T-helper 1 cell (primary cell): ENCODE results near the gene MAPKAP1.

Experiments
- DNase-seq, 5 donors: peaks; one replicate each; pipeline ENCODE4 v3.0.0-alpha.2; 2012 to 2020

Gene MAPKAP1

DNA sequence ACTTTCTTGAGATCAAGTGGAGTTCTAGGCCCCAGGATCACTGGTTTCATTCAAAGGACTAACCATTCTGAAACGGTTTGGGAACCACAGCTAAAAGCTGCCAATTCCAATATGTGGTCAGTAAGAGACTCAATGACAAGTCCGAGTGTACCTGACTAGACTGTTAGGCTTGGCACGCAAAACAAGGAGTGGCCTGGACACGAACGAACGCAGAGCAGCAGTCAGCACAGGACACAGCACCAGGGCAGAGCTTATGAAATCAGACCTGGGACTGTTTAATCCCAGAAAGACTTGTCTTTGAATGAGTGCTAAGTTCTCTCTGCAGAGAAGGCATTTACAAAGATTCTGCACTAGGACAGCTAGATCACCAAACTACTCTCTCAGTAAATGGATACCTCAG, 231.6 kb downstream of the MAPKAP1 start:
- DNase-seq = no peak

DNA sequence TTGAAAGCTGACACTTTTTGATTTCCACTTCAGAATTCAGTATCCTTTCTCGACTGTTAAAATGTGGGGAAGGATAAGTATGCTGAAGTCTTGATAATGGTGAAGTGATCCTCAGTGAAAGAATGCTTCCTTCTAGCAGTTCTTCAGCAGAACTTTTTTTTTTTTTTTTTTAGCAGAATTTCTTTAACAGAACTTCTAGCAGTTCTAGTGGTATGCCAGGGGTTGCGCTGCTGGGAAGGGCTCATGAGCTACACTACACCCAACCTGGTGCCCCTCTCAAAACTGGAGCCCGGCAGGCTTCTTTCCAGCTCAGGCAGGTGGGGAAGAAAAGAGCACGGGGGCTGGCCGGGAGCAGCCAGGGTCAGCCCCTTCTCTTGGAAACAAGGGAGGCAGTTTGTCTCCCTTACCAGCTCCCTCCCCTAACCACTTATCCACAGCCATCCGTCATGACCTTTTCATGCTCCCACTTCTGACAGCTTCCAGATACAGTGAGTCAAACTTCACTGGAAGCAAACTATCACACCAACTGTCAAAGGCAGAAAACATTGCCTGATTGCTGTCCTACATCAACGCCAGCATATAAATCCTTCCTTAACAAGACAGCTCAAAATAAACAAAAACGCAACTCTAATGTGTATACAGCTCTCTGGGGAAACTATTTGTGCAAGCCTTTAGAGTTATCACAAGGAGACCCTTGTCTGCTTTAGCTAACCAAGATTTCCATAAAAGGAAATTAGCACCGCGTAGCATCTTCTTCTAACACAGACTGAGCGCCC, 233.9 kb downstream of the MAPKAP1 start:
- no peak for DNase-seq

DNA sequence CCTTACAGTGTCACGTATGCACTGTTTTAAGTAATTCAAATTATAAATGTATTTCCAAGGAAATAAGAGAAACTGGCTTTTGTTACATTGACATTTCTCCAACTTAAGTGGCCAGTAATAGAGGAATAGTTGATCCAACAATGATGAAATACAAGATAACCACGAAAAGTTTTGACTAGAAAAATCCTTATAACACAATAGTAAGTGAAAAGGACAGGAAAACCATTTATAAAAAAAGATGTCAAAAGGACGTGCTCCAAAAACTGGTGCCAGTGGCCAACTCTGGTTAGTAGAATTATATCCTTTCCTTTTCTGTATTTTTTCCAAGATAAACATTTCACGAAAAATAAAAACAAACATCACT, 234.5 kb downstream of the MAPKAP1 start:
- DNase-seq = no peak

DNA sequence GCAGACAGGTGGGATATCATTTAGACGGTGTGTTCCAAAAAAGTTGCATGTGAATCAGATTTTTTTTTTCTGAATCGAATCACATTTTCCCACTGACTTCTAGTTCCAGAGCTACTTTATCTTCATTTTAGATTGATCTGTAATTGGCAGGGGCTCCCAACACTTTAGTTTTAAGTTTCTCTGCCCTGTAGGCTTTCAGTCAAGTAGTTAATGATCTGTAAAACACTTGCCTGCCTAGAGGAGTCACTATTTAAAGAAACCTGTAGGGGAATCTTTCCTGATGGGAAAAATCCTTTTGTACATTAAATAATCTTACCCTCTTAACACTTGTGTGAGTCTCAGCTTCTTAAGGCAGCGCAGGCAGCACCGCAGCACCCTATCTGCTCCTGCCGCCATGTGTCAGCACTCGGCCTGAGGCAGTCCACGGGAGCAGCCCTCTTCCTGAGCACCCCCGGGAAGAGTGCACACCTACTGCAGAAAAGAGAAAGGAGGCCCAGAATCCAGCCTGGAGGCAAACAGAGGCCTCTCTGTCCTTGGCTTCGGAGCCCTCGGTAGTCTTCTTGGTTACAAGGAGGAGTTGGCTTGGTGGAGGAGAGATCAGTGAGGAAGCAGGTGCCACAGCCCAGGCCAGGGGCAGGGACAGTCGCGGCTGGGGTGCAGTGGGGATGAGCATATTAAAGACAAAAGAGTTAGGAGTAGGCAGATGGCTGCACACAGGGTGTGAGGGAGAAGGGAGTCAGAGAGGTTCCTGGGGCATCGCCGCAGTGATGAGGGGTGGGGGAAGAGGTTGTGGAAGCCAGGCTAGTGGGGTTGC, 236.0 kb downstream of the MAPKAP1 start:
- DNase-seq = no peak

DNA sequence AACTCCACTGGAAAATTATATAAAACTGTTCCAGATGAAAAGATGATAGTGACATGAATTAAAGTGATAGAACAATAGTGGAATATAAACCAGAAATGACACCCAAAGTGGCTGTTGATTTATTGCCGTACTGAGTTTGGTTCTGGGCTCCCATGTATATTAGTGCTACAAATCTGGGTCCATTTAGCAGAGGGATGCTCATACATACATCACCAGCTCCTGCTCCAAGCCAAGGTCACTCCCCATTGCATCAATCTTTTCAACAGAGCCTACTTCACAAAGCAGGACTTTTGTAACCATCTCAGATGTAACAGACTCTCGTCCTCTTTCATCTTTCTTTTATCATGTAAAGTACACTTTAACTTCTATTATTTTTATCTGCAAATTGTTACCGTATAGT, 236.8 kb downstream of the MAPKAP1 start:
- no peak for DNase-seq

DNA sequence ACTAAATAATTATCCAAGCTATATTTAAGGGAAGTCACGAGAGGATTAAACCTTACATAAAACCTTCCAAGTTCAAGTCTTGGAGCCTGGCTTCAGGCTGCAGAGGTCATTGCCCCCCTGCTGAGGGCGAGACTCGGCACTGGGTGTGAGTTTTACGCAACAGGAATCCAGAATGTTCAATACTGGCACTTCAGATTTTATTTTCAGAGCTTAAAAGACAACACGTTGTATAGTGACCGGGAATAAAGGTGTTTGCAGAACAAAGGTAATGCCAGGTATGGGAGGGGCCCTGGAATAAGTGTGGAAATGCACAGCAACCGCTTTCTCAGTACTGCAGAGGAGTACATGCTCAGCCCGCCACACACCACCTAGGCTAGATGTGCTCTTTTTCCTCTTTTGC, 238.4 kb downstream of the MAPKAP1 start:
- DNase-seq = no peak

DNA sequence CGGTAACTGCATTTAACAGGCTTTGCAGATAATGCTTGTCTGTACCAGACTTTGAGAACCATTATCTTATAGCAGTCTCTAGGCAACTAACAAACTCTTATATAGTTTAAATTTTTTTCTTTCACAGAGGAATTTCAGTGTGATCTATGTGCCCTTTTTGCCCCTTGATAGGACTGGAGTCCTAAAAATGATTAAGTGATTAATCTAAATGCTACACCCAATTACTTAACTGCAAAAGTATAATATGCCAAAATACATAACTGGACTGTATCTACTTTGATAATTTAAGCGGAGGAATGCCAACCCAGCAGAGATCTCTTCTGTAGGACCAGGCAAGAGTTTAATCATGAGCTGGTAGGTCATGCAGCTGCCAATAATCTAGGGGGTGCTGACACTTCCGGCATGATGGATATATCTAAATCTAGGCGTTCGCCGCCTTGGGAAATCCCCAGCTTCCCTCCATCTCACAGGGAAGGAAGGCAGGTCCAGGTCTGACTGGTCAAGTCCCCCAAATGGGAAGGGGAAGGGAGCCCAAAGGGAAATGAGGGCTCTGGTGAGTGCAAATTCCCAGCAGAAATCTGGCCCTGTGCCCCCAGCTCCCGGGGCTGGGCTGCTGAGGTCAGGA, 239.8 kb downstream of the MAPKAP1 start:
- DNase-seq = no peak

DNA sequence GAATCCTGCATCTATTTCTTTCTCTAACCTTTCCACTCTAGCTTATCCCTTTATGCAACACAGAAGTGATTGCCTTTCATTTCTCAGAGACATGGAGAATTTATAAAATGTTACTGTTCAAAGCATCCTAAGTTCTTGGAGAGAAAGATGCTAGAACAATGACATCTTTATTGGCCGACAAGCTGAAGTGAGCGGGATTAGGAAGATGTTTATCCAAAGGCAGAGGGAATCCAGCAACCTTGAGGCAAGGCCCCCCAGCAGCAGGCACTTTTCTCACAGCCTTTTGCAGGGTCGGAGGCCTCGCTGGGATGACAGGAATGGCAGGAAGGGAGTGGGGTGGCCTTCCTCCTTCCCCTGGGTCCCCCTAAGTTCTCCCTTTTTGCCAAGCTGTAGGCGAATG, 240.6 kb downstream of the MAPKAP1 start:
- no peak for DNase-seq

DNA sequence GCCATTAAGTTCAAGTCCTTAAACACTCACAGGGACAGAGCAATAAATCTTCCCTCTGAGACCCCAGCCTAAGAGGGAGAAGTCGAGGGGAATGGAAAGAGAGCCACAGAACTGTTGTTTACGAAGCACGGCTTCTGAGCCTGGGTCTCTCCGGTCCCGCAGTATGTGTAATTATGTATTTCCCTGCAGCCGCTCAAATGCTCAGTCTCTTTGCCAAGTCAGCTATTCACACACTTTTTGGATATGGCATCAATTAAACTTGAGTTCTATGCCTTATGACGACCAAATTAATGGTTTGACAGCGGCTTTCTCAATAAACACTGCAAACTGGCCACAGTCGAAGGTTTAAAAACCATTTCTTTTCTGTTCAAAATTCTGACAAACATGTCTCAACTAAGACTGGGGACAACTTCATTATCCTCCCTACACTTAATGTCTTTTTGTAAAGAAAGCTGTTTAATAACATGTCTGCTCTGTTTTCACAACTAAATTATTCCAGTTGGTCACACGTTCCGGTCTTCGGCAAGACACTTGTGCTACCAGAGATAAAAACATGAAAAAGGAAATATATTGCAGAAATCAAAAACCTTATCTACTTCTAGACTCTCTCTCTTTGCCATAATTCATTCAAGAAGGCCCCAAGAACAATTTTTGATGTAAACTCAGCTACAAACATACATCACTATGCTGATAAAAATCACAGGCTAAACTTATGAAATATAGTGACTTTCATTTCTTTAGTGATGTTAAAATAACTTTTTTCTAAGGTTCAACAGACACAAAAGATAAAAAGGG, 242.2 kb downstream of the MAPKAP1 start:
- DNase-seq = no peak

DNA sequence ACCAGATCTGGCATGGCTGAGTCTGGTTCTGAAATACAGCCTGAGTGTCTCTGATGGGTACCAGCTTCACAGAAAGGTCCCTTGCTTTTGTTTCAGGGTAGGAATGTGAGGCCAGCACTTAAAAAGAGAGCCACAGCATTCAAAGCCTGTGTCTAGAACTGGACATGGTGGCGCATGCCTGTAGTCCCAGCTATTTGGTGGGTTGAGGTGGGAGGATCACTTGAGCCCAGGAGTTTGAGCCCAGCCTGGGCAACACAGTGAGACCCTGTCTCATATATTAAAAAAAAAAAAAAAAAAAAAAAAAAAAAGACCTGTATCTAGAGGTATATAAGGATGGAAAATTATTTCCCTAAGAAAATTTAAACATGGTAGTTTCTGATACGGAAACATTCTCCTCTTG, 243.1 kb downstream of the MAPKAP1 start:
- DNase-seq = no peak

DNA sequence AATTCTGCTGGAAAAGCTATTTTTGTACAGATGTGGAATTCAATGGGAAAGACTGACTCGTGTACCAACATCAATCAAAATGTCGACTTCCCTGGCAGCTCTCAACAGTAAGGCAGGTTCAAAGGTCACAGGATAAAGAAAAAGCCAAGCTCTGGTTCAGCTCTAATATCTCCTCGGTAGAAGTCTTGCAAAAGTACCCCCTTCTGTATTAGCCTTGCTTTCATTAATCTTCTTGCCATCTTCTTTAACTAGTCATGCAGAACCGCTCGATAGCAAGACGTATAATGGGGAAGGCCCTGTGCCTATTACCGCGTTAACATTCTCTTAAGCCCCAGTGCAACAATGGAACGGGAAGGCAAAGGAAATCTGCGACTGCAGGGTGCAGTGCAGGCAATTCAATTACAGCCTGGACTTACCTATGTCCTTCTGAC, 244.1 kb downstream of the MAPKAP1 start:
- no peak for DNase-seq

DNA sequence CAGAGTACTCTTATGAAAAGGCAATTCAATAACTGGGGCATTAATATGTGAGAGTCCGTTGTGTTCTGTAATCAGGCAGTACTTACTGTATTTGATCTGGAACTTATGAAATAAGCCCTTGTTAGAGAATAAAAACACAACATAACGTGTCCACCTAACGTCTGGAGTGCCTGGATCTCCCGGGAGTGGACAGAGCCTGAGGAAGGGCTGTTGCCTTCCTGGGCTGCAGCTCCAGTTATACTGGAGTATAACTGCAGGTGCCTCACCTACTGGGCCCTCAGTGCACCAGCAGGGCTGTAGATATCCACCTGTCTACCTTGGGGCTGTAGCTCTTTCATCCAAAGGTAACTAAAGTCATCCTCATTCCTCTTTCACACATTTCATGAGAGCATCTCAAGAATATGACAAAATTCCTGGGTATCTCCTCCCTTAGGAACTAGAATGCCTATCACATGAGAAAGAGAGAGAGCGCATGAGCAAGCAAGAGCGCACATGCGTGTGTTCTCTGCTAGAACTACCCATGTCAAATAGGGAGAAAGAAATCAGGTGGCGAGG, 245.3 kb downstream of the MAPKAP1 start:
- DNase-seq = no peak

DNA sequence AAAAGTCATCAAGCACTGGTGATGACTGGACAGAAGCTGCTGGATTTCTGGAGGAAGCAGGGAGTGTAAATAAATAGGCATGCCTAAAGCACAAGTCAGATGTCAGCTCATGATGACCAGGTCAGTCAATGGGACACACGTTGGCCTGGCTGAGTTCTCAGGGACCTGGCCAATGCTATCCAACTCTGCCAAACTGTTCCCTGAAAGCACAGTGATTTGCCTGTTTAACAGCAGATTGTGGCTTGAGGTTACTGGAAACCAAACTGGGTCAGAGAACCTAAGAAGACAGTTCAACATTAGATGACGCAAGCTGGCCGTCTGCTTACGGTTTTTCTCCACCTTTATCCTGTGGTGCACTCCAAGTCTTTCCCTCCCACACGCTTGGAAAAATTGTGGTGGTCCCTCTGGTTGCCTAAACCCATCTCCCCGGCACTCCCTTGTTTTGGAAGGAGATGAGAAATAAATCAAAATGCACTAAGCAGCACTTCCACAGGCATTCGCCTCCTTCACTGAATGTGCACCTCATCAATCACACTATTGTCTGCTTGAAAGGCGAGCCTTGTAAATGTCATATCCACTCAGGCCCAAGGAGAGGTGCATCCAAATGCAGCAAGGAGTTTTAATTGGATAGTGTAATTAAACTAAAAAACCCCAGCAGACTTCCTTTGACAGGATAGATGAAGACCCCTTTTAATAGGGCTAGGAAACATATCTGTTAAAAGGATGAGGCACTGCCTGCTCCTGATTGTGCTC, 245.9 kb downstream of the MAPKAP1 start:
- no peak for DNase-seq

DNA sequence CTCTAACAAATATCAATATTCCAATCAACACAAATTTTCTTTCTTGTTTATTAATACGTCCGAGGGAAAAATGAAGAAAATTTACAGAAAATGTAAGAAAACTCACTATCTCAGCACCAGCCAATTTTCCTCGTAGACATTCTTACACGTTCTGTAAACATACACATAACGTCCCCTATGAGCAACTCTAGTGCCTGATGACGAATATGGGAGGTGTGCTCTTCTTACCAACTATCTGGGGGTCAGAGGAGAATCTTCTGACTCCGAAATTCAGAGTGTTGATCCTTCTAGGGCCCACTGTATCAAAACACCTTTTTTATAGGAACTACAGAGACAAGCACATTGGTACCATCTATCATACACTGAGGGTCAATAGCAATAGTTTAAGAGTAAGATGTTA, 246.7 kb downstream of the MAPKAP1 start:
- DNase-seq = no peak

DNA sequence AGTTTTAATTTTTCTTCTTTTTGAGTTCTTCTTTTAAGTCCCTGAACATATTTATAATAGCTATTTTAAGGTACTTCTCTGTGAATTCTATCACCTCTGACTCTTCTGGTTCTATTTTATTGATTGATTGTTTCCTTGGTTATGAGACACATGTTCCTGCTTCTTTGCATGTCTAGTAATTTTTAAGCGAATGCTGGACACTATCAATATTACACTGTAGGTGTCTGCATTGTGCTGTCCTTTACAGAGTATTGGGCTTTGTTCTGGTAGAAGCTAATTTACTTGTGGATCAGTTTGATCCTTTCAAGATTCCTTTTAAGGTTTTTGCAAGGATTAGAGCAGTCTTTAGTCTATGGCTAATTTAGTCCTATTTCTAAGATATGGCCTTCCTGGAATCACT, 249.7 kb downstream of the MAPKAP1 start:
- DNase-seq = no peak

DNA sequence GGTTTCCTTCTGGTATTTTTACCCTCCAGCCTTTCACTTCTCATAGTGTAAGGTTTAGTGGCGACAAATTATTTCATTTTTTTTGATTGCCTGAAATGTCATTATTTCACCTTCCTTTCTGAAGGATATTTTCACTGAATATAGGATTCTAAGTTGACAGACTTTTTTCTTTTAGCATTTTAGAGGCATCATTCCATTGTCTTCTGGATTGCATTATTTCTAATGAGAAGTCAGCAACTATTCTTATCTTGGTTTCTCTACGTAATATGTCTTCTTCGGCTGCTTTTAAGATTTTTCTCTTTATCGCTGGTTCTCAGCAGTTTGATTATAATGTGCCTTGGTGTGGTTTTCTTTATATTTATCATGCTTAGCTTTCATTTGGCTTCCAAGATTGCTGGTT, 251.1 kb downstream of the MAPKAP1 start:
- DNase-seq = no peak

DNA sequence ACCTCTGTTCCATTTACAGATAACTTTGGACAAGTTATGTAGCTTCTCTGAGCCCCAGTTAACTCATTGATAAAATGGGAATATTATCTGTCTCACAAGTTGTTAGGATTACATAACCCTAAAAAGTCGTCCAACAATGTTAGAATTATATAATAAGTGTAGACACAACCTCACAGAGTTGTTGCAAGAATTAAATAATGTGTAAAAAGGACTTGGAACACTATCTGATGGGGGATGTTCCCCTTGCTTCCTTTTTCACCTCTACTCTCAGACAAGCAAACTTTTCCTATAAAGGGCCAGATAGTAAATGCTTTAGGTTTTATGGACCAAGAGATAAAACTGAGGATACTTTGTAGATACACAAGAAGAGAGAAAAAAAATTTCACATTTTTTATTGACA, 251.9 kb downstream of the MAPKAP1 start:
- DNase-seq = no peak

DNA sequence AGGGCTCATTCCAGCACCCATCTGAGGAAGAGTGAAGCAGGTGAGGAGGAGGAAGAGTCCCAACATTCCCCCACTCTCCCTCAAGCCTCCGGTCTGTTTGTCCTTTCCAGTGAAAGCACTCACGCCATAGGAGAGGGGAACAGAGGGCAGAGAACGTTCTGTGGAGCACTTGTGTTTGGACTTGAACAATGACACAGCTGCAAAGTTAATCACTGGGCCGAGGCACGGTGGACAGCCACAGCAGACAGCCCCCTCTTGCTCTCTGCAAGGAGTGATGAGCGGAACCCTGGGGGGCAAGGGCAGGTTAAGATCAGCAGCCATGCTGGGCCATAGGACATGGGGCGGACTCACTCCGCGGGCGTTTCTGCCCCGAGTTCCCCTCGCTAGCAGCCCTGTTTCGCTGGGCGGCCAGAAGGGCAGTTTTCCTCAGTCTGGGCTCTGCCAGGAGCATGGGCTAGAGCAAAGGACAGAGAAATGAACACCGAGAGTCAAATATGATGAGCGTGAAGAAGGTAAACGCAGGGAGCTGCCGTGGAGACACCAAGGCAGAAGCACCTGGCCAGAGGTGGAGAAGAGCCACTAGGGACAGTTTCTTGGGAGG, 259.7 kb downstream of the MAPKAP1 start:
- DNase-seq = no peak

DNA sequence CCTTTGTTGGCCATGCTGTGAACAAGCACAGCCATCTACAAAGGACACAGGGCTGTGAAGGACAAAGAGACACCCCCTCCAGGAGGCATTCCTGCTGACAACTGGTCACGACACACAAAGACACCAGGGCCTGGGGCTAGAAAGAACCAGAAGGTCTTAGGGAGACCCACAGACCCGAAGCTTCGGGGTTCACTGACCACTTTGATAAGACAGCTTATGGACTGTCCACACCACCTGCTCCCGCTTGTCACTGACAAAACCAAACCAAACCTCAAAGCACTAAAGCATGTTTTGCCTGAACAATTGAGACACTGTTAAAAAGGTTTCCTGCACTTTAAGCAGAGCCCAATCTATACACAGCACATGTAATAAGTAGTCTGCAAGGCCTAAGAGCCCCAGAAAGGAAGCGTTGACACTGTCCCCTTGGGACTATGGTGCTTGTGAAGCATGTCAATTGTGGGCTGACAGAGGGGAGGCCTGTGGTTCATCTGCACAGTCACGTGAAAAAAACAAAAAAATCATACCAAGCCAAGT, 260.4 kb downstream of the MAPKAP1 start:
- no peak for DNase-seq

DNA sequence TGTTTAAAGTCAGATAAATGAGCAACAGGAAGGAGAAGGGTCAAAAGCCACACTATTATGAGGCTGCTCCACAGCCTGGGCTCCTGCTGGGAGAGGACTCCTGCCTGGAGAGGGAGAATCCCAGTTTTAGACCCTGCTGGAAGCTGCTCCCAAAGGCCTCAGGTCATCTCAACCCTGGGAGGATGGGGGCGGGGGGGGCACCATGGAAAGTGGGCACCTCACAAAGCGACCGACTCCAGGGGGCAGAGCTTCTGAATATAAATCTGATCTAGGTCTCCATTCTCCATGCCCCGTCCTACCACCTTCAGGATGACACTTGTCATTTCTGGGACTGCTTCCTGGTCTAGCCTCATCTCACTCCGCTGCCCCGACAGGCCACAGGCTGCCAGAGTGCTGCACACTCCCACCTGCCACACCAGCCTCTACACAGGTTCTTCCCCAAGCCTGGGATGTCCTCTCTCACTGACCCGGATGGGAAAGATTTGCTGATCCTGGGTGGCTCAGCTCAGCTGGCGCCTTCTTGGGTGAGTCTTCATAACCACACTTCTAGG, 262.0 kb downstream of the MAPKAP1 start:
- no peak for DNase-seq

DNA sequence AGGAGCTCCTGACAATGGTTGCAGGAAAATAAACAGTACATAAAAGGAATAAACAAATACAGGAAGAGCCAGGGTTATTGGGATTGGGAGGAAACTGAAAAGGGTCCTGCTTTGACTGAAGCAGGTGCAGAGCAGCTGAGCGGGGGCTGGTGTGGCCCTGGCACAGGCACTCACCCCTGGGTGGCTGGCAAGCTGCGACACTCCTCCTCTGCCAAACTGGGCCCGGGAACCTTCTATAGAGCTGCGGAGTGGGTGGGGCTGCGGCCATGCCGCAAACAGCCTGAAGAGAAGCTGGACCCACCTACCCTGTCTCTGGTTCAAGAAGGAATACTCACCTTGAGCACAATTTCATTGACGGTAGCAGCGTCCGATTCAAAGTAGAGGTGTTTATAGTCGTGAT, 262.8 kb downstream of the MAPKAP1 start:
- DNase-seq = no peak
